ENCODE data around the gene C7orf25. TPM values are rescaled to one million over a fixed set of nuclear protein-coding genes. Genes with fewer than 3 reads are reported as not detected.

The C7orf25 gene
- total and polyA plus RNA-seq, 2 donors (not counting 1 experiment from before 2014, with no cell fraction given): 8.5 to 8.8 TPM

- no peak for DNase-seq (ENCODE audit: low read depth in 2 of 2)
- TF ChIP-seq CTCF (conservative IDR thresholded peaks at IDR 0.05 in 1 of 2, IDR thresholded peaks at IDR 0.05 in 1 of 2; ENCODE audit: low read depth in 1 of 2, low read length in 2 of 2): no peak
- no peak for TF ChIP-seq EZH2 (IDR thresholded peaks at IDR 0.05; ENCODE audit: low read length, missing control alignments)
- no peaks in the 10 kb centered on the region for H3K36me3 ChIP-seq (ENCODE audit: control insufficient read depth, insufficient read depth, low read length)
Observed at GRCh38 chr7:42946627-42946950, 34.7 kb upstream of the C7orf25 start.

GRCh38 chr7:42945821-42946626 lies 34.2 kb upstream of the C7orf25 start:
- peak overlapping the region; percentile 64 for H2AFZ ChIP-seq (ENCODE audit: low read length)
- H3K4me1 ChIP-seq (ENCODE audit: control insufficient read depth, extremely low read depth, insufficient read depth, low read length): no peaks in the 10 kb centered on the region
- H3K27me3 ChIP-seq (ENCODE audit: control insufficient read depth, insufficient read depth, low read length): no peaks in the 10 kb centered on the region
- H4K20me1 ChIP-seq (ENCODE audit: control insufficient read depth, extremely low read depth, insufficient read depth, low read length): no peaks in the 10 kb centered on the region
- H3K4me2 ChIP-seq (ENCODE audit: extremely low read depth, insufficient read depth, low read length): peak overlapping the region; percentile 44
- H3K9me3 ChIP-seq (ENCODE audit: control insufficient read depth, insufficient read depth, low read depth, low read length): no peaks in the 10 kb centered on the region
- peak in 1 of 2 donors; percentile 10 for DNase-seq (ENCODE audit: low read depth in 2 of 2)
- H3K36me3 ChIP-seq (ENCODE audit: control insufficient read depth, insufficient read depth, low read length): no peaks in the 10 kb centered on the region
- peak overlapping the region in 1 of 4 experiments; percentile 40 for H3K4me3 ChIP-seq (replicated peaks in 1 of 4; ENCODE audit: control extremely low read depth in 1 of 4, insufficient read depth in 1 of 4, low read depth in 3 of 4, low read length in 4 of 4)
- no peak overlapping the region for H3K9ac ChIP-seq (ENCODE audit: insufficient read depth, low read length)
- TF ChIP-seq EZH2 (IDR thresholded peaks at IDR 0.05; ENCODE audit: low read length, missing control alignments) (no peak), CTCF (conservative IDR thresholded peaks at IDR 0.05 in 1 of 2, IDR thresholded peaks at IDR 0.05 in 1 of 2; ENCODE audit: low read depth in 1 of 2, low read length in 2 of 2) (no peak)
- no peaks in the 10 kb centered on the region for H3K79me2 ChIP-seq (ENCODE audit: control insufficient read depth, insufficient read depth, low read length)
- no peak overlapping the region for H3K27ac ChIP-seq (ENCODE audit: insufficient read depth, low read length)

More at GRCh38 chr7:42946627-42946950, 34.7 kb upstream of the C7orf25 start:
- H3K4me3 ChIP-seq (replicated peaks in 1 of 4; ENCODE audit: control extremely low read depth in 1 of 4, insufficient read depth in 1 of 4, low read depth in 3 of 4, low read length in 4 of 4): no peak overlapping the region
- no peaks in the 10 kb centered on the region for H3K79me2 ChIP-seq (ENCODE audit: control insufficient read depth, insufficient read depth, low read length)
- H2AFZ ChIP-seq (ENCODE audit: low read length): no peak overlapping the region
- H3K27me3 ChIP-seq (ENCODE audit: control insufficient read depth, insufficient read depth, low read length): no peaks in the 10 kb centered on the region
- H3K9me3 ChIP-seq (ENCODE audit: control insufficient read depth, insufficient read depth, low read depth, low read length): no peaks in the 10 kb centered on the region
- H3K4me1 ChIP-seq (ENCODE audit: control insufficient read depth, extremely low read depth, insufficient read depth, low read length): no peaks in the 10 kb centered on the region
- H3K4me2 ChIP-seq (ENCODE audit: extremely low read depth, insufficient read depth, low read length): no peak overlapping the region
- H4K20me1 ChIP-seq (ENCODE audit: control insufficient read depth, extremely low read depth, insufficient read depth, low read length): no peaks in the 10 kb centered on the region
- no peak overlapping the region for H3K27ac ChIP-seq (ENCODE audit: insufficient read depth, low read length)
- H3K9ac ChIP-seq (ENCODE audit: insufficient read depth, low read length): no peak overlapping the region

- H3K79me2 ChIP-seq (ENCODE audit: control insufficient read depth, insufficient read depth, low read length): no peaks in the 10 kb centered on the region
- DNase-seq (ENCODE audit: low read depth in 2 of 2): peak; percentile 50 to 81
- TF ChIP-seq CTCF (conservative IDR thresholded peaks at IDR 0.05 in 1 of 2, IDR thresholded peaks at IDR 0.05 in 1 of 2; ENCODE audit: low read depth in 1 of 2, low read length in 2 of 2) (peak; percentile 94), EZH2 (IDR thresholded peaks at IDR 0.05; ENCODE audit: low read length, missing control alignments) (no peak)
- no peak overlapping the region for H3K27ac ChIP-seq (ENCODE audit: insufficient read depth, low read length)
- no peak overlapping the region for H3K9ac ChIP-seq (ENCODE audit: insufficient read depth, low read length)
- H3K4me1 ChIP-seq (ENCODE audit: control insufficient read depth, extremely low read depth, insufficient read depth, low read length): no peaks in the 10 kb centered on the region
- H2AFZ ChIP-seq (ENCODE audit: low read length): no peak overlapping the region
- no peaks in the 10 kb centered on the region for H4K20me1 ChIP-seq (ENCODE audit: control insufficient read depth, extremely low read depth, insufficient read depth, low read length)
- no peaks in the 10 kb centered on the region for H3K36me3 ChIP-seq (ENCODE audit: control insufficient read depth, insufficient read depth, low read length)
- H3K27me3 ChIP-seq (ENCODE audit: control insufficient read depth, insufficient read depth, low read length): no peaks in the 10 kb centered on the region
- no peak overlapping the region for H3K4me3 ChIP-seq (replicated peaks in 1 of 4; ENCODE audit: control extremely low read depth in 1 of 4, insufficient read depth in 1 of 4, low read depth in 3 of 4, low read length in 4 of 4)
- H3K9me3 ChIP-seq (ENCODE audit: control insufficient read depth, insufficient read depth, low read depth, low read length): no peaks in the 10 kb centered on the region
- no peak overlapping the region for H3K4me2 ChIP-seq (ENCODE audit: extremely low read depth, insufficient read depth, low read length)
Observed at GRCh38 chr7:42940985-42941847, 29.3 kb upstream of the C7orf25 start.
